Gastrocnemius medialis (tissue), 4 donors: Measurements from ENCODE around the gene ATP6AP1.

Experiments
- POLR2A ChIP-seq, 2 donors: fragments of 450-650 bp; IDR thresholded peaks; one replicate each; pipeline ENCODE4 v1.6.1; 2017; ENCODE audit warnings: antibody characterized with exemption in 2 of 2, mild to moderate bottlenecking in 2 of 2, moderate library complexity in 2 of 2
- TF ChIP-seq, protein P1 (sequence below), 5 experiments: fragments of 450-650 bp in 3 of 5; fragments of 200-600 bp in 2 of 5; sonication (generic) in 2 of 5; IDR thresholded peaks in 4 of 5; conservative IDR thresholded peaks in 1 of 5; 1 replicate in 4 of 5; 2 replicates in 1 of 5; pipeline ENCODE4 v1.5.1; 2016 to 2019; ENCODE audit warnings: antibody characterized with exemption in 5 of 5, mild to moderate bottlenecking in 3 of 5, moderate library complexity in 3 of 5

DNA sequence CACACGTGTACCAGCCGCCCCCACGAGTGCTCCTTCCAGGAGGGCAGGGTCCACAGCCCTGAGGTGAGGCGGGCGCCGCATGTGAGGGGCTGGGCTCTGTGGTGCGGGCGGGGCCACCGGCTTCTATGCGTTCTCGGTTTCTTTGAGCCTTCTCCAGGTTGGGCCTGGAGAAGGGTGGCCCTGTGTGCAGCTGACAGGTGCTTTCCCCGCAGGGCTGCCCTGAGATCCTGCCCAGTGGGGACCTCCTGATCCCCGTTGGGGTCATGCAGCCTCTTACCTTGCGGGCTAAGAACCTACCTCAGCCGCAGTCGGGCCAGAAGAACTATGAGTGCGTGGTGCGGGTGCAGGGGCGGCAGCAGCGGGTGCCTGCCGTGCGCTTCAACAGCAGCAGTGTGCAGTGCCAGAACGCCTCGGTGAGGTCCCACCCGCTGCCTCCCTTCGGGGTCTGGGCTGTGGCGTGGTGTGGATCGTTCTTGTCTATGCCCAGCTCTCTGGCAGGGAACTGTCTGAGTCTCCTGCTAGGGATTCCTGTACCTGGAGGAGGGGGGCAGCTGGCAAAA lies 36.4 kb downstream of the ATP6AP1 start:
- TF ChIP-seq POLR2A (IDR thresholded peaks at IDR 0.05): no peak
- TF ChIP-seq, protein P1, sequence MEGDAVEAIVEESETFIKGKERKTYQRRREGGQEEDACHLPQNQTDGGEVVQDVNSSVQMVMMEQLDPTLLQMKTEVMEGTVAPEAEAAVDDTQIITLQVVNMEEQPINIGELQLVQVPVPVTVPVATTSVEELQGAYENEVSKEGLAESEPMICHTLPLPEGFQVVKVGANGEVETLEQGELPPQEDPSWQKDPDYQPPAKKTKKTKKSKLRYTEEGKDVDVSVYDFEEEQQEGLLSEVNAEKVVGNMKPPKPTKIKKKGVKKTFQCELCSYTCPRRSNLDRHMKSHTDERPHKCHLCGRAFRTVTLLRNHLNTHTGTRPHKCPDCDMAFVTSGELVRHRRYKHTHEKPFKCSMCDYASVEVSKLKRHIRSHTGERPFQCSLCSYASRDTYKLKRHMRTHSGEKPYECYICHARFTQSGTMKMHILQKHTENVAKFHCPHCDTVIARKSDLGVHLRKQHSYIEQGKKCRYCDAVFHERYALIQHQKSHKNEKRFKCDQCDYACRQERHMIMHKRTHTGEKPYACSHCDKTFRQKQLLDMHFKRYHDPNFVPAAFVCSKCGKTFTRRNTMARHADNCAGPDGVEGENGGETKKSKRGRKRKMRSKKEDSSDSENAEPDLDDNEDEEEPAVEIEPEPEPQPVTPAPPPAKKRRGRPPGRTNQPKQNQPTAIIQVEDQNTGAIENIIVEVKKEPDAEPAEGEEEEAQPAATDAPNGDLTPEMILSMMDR (IDR thresholded peaks at IDR 0.05 in 4 of 5, conservative IDR thresholded peaks at IDR 0.05 in 1 of 5): no peak
